Osteoblast (primary cell): ENCODE data around the gene FAM219B. TPM values are rescaled to one million over a fixed set of nuclear protein-coding genes. Genes with fewer than 3 reads are reported as not detected.

Experiments used
- DNase-seq: peaks from one replicate; pipeline ENCODE4 v3.0.0; 2011; ENCODE audit warnings: low spot score, mixed read lengths; ENCODE audit not compliant: insufficient read length; ENCODE audit errors: missing footprints
- H2AFZ ChIP-seq: 2 replicates; pipeline ENCODE4 v1.6.0; 2011; ENCODE audit warnings: mild to moderate bottlenecking, low read length
- H3K27ac ChIP-seq: 2 replicates; pipeline ENCODE4 v1.5.1; 2011; ENCODE audit warnings: mild to moderate bottlenecking, low read depth, low read length, moderate library complexity
- H3K27me3 ChIP-seq: 2 replicates; pipeline ENCODE4 v1.6.0; 2012; ENCODE audit warnings: mild to moderate bottlenecking, control low read depth, inconsistent platforms, low read length, moderate library complexity; ENCODE audit not compliant: insufficient read depth
- H3K36me3 ChIP-seq: 2 replicates; pipeline ENCODE4 v1.5.1; 2011; ENCODE audit warnings: mild to moderate bottlenecking, low read length, control low read depth, moderate library complexity; ENCODE audit not compliant: insufficient read depth
- H3K4me1 ChIP-seq: 2 replicates; pipeline ENCODE4 v1.5.1; 2011; ENCODE audit warnings: mild to moderate bottlenecking, low read length, control low read depth, moderate library complexity; ENCODE audit not compliant: insufficient read depth
- H3K4me2 ChIP-seq: 2 replicates; pipeline ENCODE4 v1.6.0; 2011; ENCODE audit warnings: mild to moderate bottlenecking, low read length; ENCODE audit not compliant: insufficient read depth
- H3K4me3 ChIP-seq: fragments of 200-600 bp; sonication (generic); 3 replicates; pipeline ENCODE4 v1.5.1; 2012; ENCODE audit warnings: mild to moderate bottlenecking, low read length, inconsistent platforms; ENCODE audit not compliant: insufficient read depth
- H3K79me2 ChIP-seq: 2 replicates; pipeline ENCODE4 v1.6.0; 2012; ENCODE audit warnings: mild to moderate bottlenecking, low read length, control low read depth, inconsistent platforms; ENCODE audit not compliant: insufficient read depth
- H3K9me3 ChIP-seq: 2 replicates; pipeline ENCODE4 v1.5.1; 2011; ENCODE audit warnings: low read depth, low read length, control low read depth
- H4K20me1 ChIP-seq: 2 replicates; pipeline ENCODE4 v1.6.0; 2012; ENCODE audit warnings: mild to moderate bottlenecking, low read length, control low read depth; ENCODE audit not compliant: insufficient read depth
- total RNA-seq: library from RNA; depleted of rRNA; stranded (reverse); fragments of >200 nt; gene quantifications from 2 replicates; pipeline ENCODE4 v1.2.3, GENCODE V29; 2012
- TF ChIP-seq, protein P1 (sequence below): IDR thresholded peaks from 2 replicates; pipeline ENCODE4 v1.5.1; 2011; ENCODE audit warnings: mild to moderate bottlenecking, low read depth, low read length, moderate library complexity; ENCODE audit errors: extremely low read depth

FAM219B gene
- total RNA-seq, 1 donor: 36.6 TPM

DNA sequence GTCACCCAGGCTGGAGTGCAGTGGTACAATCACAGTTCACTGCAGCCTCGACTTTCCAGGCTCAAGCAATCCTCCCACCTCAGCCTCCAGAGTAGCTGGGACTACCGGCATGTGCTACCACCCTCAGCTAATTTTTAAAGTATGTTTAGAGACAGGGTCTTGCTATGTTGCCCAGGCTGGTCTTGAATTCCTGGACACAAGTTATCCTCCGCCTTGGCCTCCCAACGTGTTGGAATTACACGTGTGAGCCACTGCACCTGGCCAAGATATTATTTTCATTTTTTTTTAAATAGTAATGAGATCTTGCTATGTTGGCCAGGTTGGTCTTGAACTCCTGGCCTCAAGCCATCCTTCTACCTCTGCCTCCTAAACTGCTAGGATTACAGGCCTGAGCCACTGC is 21.2 kb downstream of the FAM219B start:
- H2AFZ ChIP-seq: no peak overlapping the region
- no peaks in the 10 kb centered on the region for H4K20me1 ChIP-seq
- H3K79me2 ChIP-seq: peaks cover 6% of the 10 kb centered on the region
- H3K9me3 ChIP-seq: peaks cover 4% of the 10 kb centered on the region
- no peak for DNase-seq
- H3K4me3 ChIP-seq: no peak overlapping the region
- TF ChIP-seq, protein P1, sequence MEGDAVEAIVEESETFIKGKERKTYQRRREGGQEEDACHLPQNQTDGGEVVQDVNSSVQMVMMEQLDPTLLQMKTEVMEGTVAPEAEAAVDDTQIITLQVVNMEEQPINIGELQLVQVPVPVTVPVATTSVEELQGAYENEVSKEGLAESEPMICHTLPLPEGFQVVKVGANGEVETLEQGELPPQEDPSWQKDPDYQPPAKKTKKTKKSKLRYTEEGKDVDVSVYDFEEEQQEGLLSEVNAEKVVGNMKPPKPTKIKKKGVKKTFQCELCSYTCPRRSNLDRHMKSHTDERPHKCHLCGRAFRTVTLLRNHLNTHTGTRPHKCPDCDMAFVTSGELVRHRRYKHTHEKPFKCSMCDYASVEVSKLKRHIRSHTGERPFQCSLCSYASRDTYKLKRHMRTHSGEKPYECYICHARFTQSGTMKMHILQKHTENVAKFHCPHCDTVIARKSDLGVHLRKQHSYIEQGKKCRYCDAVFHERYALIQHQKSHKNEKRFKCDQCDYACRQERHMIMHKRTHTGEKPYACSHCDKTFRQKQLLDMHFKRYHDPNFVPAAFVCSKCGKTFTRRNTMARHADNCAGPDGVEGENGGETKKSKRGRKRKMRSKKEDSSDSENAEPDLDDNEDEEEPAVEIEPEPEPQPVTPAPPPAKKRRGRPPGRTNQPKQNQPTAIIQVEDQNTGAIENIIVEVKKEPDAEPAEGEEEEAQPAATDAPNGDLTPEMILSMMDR: no peak
- H3K27ac ChIP-seq: no peak overlapping the region
- no peaks in the 10 kb centered on the region for H3K27me3 ChIP-seq
- H3K36me3 ChIP-seq: no peaks in the 10 kb centered on the region
- H3K4me2 ChIP-seq: no peak overlapping the region
- H3K4me1 ChIP-seq: peaks cover 19% of the 10 kb centered on the region

- Histone ChIP-seq H2AFZ (peak overlapping the region; percentile 29), H3K79me2 (no peaks in the 10 kb centered on the region), H3K4me3 (no peak overlapping the region), H3K27ac (no peak overlapping the region), H3K4me1 (peaks cover 16% of the 10 kb centered on the region), H3K4me2 (peak overlapping the region; percentile 33), H4K20me1 (no peaks in the 10 kb centered on the region), H3K36me3 (no peaks in the 10 kb centered on the region), H3K9me3 (peaks cover 4% of the 10 kb centered on the region), H3K27me3 (no peaks in the 10 kb centered on the region)
- peak; percentile 85 for DNase-seq
- TF ChIP-seq, protein P1: no peak
Observed at GRCh38 chr15:74884428-74885223, 22.0 kb downstream of the FAM219B start.

- no peak overlapping the region for H3K4me3 ChIP-seq
- H3K79me2 ChIP-seq: no peaks in the 10 kb centered on the region
- no peaks in the 10 kb centered on the region for H4K20me1 ChIP-seq
- no peak overlapping the region for H2AFZ ChIP-seq
- TF ChIP-seq, protein P1: no peak
- H3K36me3 ChIP-seq: no peaks in the 10 kb centered on the region
- H3K4me1 ChIP-seq: peaks cover 7% of the 10 kb centered on the region
- H3K27ac ChIP-seq: no peak overlapping the region
- DNase-seq: no peak
- peaks cover 4% of the 10 kb centered on the region for H3K9me3 ChIP-seq
- H3K4me2 ChIP-seq: no peak overlapping the region
- no peaks in the 10 kb centered on the region for H3K27me3 ChIP-seq
Observed at GRCh38 chr15:74882528-74882927, 24.1 kb downstream of the FAM219B start.

DNA sequence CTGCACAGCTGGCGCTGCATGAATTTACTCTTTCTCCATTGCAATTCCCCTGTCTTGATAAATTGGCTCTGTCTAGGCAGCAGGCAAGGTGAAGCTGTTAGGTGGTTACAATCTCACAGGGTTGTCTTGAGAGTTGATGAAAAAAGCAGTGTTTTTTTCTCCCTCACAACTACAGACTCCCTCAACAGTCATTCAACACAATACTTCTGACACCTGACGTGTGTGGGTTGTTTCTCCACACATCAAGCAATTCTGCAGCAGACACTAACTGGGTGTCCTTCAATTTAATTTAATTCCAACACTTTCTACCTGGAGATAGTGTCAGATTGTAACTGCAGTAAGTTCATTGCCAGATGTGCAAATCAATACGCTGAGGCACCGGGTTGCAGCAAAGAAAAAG is 28.4 kb downstream of the FAM219B start:
- H3K27ac ChIP-seq: no peak overlapping the region
- H3K4me3 ChIP-seq: no peak overlapping the region
- peaks cover 4% of the 10 kb centered on the region for H3K9me3 ChIP-seq
- no peaks in the 10 kb centered on the region for H3K36me3 ChIP-seq
- H4K20me1 ChIP-seq: no peaks in the 10 kb centered on the region
- no peak for DNase-seq
- H2AFZ ChIP-seq: no peak overlapping the region
- TF ChIP-seq, protein P1: no peak
- H3K79me2 ChIP-seq: no peaks in the 10 kb centered on the region
- H3K27me3 ChIP-seq: peaks cover 7% of the 10 kb centered on the region
- no peak overlapping the region for H3K4me2 ChIP-seq
- peaks cover 5% of the 10 kb centered on the region for H3K4me1 ChIP-seq
